MM.1S (cell line): ENCODE results near the gene COPS8.

Source experiments
- DNase-seq: peaks from one replicate; pipeline ENCODE4 v3.0.0-alpha.2; 2015
- H2AFZ ChIP-seq: fragments of 300-600 bp; sonication (generic); 2 replicates; pipeline ENCODE4 v1.6.0; 2016; ENCODE audit warnings: antibody characterized with exemption, low read length
- H3F3A ChIP-seq: fragments of 300-600 bp; sonication (generic); 2 replicates; pipeline ENCODE4 v1.6.1; 2016; ENCODE audit warnings: mild to moderate bottlenecking, antibody characterized with exemption, low read length, moderate library complexity, mixed read lengths; ENCODE audit not compliant: insufficient read depth
- H3K27ac ChIP-seq: fragments of 300-600 bp; sonication (generic); 2 replicates; pipeline ENCODE4 v1.5.1; 2016; ENCODE audit warnings: mild to moderate bottlenecking, low read length
- H3K27me3 ChIP-seq: fragments of 300-600 bp; sonication (generic); replicated peaks from 2 replicates; pipeline ENCODE4 v1.6.0; 2016; ENCODE audit warnings: low read length; ENCODE audit not compliant: insufficient read depth
- H3K36me3 ChIP-seq: fragments of 300-600 bp; sonication (generic); replicated peaks from 2 replicates; pipeline ENCODE4 v1.6.1; 2016; ENCODE audit warnings: mild to moderate bottlenecking, low read length, mixed read lengths; ENCODE audit not compliant: insufficient read depth
- H3K4me1 ChIP-seq: fragments of 300-600 bp; sonication (generic); 2 replicates; pipeline ENCODE4 v1.6.1; 2016; ENCODE audit warnings: low read length, mixed read lengths
- H3K4me2 ChIP-seq: fragments of 300-600 bp; sonication (generic); 2 replicates; pipeline ENCODE4 v1.6.0; 2016; ENCODE audit warnings: low read depth, low read length
- H3K4me3 ChIP-seq: fragments of 300-600 bp; sonication (generic); 2 replicates; pipeline ENCODE4 v1.5.1; 2016; ENCODE audit warnings: low read length, mixed read lengths
- H3K79me2 ChIP-seq: fragments of 300-600 bp; sonication (generic); 2 replicates; pipeline ENCODE4 v1.6.1; 2016; ENCODE audit warnings: mixed run types, low read length, mixed read lengths
- H3K9ac ChIP-seq: fragments of 300-600 bp; sonication (generic); 2 replicates; pipeline ENCODE4 v1.6.1; 2016; ENCODE audit warnings: low read length, mixed read lengths
- H3K9me2 ChIP-seq: fragments of 300-600 bp; sonication (generic); replicated peaks from 2 replicates; pipeline ENCODE4 v1.6.1; 2016; ENCODE audit warnings: mild to moderate bottlenecking, low read length, mixed read lengths; ENCODE audit not compliant: insufficient read depth
- H3K9me3 ChIP-seq: fragments of 300-600 bp; sonication (generic); replicated peaks from 2 replicates; pipeline ENCODE4 v1.6.1; 2016; ENCODE audit warnings: mild to moderate bottlenecking, low read length, mixed read lengths; ENCODE audit not compliant: insufficient read depth
- H4K20me1 ChIP-seq: fragments of 300-600 bp; sonication (generic); 2 replicates; pipeline ENCODE4 v1.6.1; 2016; ENCODE audit warnings: mild to moderate bottlenecking, low read length, moderate library complexity, mixed read lengths; ENCODE audit not compliant: insufficient read depth
- EZH2 ChIP-seq: fragments of 300-600 bp; sonication (generic); optimal IDR thresholded peaks from 2 replicates; pipeline ENCODE3; 2017; ENCODE audit warnings: low read depth, mild to moderate bottlenecking, antibody characterized with exemption, low read length, mixed read lengths
- EZH2phosphoT487 ChIP-seq: fragments of 300-600 bp; sonication (generic); IDR thresholded peaks from 2 replicates; pipeline ENCODE4 v1.6.1; 2018; ENCODE audit warnings: antibody characterized with exemption, low read length
- TF ChIP-seq, protein P1 (sequence below): fragments of 300-600 bp; sonication (generic); IDR thresholded peaks from 2 replicates; pipeline ENCODE4 v1.5.1; 2016; ENCODE audit warnings: antibody characterized with exemption, low read length, mixed read lengths

The COPS8 gene

DNA sequence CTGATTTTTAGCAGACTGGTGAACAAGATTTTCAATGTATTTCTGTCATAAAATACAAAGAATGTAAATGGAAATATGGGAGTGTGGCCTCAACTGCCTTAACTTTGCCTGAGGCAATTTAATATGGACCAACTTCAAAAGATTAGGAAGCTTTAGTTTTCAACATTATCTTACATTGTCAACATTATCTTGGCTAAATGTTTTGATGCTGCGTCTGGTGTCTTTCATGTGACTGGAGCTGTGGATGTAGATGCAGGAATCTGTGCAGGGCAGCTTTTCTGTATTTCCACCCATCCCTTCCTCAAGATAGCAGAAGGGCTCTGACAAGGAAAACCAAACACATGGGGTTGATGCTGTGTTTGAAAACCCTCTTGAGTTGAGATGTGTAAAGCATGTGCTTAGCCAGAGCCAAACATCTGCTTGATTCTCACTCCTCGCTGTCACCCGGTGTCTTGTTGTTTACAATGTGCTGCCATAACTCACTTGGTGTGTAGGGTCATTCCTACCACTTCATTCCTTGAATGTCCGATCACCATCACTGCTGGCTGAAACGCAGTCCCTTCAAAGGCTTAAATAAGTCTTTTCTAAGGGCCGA is 33.0 kb downstream of the COPS8 start:
- TF ChIP-seq EZH2, result no peak
- no peak for TF ChIP-seq EZH2phosphoT487
- TF ChIP-seq, protein P1, sequence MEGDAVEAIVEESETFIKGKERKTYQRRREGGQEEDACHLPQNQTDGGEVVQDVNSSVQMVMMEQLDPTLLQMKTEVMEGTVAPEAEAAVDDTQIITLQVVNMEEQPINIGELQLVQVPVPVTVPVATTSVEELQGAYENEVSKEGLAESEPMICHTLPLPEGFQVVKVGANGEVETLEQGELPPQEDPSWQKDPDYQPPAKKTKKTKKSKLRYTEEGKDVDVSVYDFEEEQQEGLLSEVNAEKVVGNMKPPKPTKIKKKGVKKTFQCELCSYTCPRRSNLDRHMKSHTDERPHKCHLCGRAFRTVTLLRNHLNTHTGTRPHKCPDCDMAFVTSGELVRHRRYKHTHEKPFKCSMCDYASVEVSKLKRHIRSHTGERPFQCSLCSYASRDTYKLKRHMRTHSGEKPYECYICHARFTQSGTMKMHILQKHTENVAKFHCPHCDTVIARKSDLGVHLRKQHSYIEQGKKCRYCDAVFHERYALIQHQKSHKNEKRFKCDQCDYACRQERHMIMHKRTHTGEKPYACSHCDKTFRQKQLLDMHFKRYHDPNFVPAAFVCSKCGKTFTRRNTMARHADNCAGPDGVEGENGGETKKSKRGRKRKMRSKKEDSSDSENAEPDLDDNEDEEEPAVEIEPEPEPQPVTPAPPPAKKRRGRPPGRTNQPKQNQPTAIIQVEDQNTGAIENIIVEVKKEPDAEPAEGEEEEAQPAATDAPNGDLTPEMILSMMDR, result no peak
- H3F3A ChIP-seq, result no peaks in the 10 kb centered on the region
- no peaks in the 10 kb centered on the region for H4K20me1 ChIP-seq
- no peak overlapping the region for H3K4me2 ChIP-seq
- no peaks in the 10 kb centered on the region for H3K36me3 ChIP-seq
- 0 out of 2 replicates have a peak, but pooled peaks cover 3% of the 10 kb centered on the region for H3K4me1 ChIP-seq
- no peak overlapping the region for H3K4me3 ChIP-seq
- no peaks in the 10 kb centered on the region for H3K79me2 ChIP-seq
- H3K27ac ChIP-seq, result no peak overlapping the region
- no peaks in the 10 kb centered on the region for H3K9me3 ChIP-seq
- no peak overlapping the region for H3K9ac ChIP-seq
- no peaks in the 10 kb centered on the region for H3K9me2 ChIP-seq
- no peaks in the 10 kb centered on the region for H3K27me3 ChIP-seq
- no peak for DNase-seq
- no peak overlapping the region for H2AFZ ChIP-seq

DNA sequence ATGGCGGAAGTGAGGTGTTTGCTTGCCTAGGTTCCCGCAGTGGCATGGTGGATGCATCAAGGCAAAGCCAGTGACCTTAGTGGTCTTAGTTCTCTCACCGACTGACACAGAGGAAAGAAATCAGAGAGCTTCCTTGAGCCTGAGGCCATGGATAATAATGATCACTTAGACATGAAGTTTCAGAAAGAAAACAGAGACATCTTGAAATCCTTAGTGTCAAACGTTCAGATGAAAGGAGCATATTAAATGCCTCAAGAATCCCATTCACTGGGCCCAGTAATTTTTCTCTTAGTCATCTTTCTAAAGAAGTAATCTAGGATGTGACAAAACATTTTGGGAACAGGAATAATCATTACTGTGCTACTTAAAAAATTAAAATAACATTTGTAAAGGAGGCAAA is 35.2 kb downstream of the COPS8 start:
- H2AFZ ChIP-seq, result no peak overlapping the region

DNA sequence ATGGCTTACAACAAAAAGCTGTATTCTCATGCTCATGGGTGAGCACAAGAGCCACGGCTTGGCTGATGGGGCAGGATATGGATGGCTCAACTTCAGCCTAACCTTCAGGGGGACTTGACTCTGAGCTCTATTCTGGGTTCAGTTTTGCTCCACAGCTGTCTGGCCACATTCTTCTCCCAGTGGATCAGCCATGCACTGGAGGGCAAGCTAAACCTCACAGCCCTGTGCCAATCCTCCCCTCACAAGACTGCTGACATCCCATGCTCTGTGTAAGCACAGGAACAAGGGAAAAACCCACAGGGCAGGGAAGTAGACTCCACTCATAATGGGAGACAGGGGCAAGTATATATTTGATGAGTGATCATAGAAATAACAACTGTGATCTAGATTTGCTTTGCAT is 35.6 kb downstream of the COPS8 start:
- H3F3A ChIP-seq, result no peaks in the 10 kb centered on the region
- H3K79me2 ChIP-seq, result no peaks in the 10 kb centered on the region
- H4K20me1 ChIP-seq, result no peaks in the 10 kb centered on the region
- H3K27ac ChIP-seq, result no peak overlapping the region
- no peak overlapping the region for H2AFZ ChIP-seq
- H3K27me3 ChIP-seq, result no peaks in the 10 kb centered on the region
- no peak overlapping the region for H3K4me3 ChIP-seq
- no peak overlapping the region for H3K4me2 ChIP-seq
- H3K9me3 ChIP-seq, result no peaks in the 10 kb centered on the region
- no peak overlapping the region for H3K9ac ChIP-seq
- no peaks in the 10 kb centered on the region for H3K9me2 ChIP-seq
- H3K4me1 ChIP-seq, result 0 out of 2 replicates have a peak, but pooled peaks cover 3% of the 10 kb centered on the region
- no peak for DNase-seq
- no peaks in the 10 kb centered on the region for H3K36me3 ChIP-seq
- TF ChIP-seq, protein P1, result no peak
- TF ChIP-seq EZH2 (no peak), EZH2phosphoT487 (no peak)

More for the DNA sequence above, 35.2 kb downstream of the COPS8 start:
- Histone ChIP-seq H3K4me2 (no peak overlapping the region), H3K9me3 (no peaks in the 10 kb centered on the region), H3F3A (no peaks in the 10 kb centered on the region), H3K4me3 (no peak overlapping the region), H4K20me1 (no peaks in the 10 kb centered on the region), H3K36me3 (no peaks in the 10 kb centered on the region), H3K9me2 (no peaks in the 10 kb centered on the region), H3K9ac (no peak overlapping the region), H3K79me2 (no peaks in the 10 kb centered on the region), H3K27me3 (no peaks in the 10 kb centered on the region), H3K4me1 (0 out of 2 replicates have a peak, but pooled peaks cover 3% of the 10 kb centered on the region), H3K27ac (no peak overlapping the region)
- no peak for DNase-seq
- TF ChIP-seq EZH2phosphoT487, result no peak
- TF ChIP-seq EZH2, result no peak
- TF ChIP-seq, protein P1, result no peak
